Activated B cell treated with CpG ODN at 0.5 μM for 24 hours (primary cell): ENCODE results near the gene APOA1. TPM values are rescaled to one million over a fixed set of nuclear protein-coding genes. Genes with fewer than 3 reads are reported as not detected.

ENCODE experiments used
- ATAC-seq: fragments of 200-7000 bp; cut with Tn5 transposase; one replicate; pipeline ENCODE4 v1.10.0; 2021; ENCODE audit warnings: low read depth, mild to moderate bottlenecking, moderate library complexity
- CTCF ChIA-PET: fragments of 350-600 bp; sonication (Branson Sonifier 250); formaldehyde crosslinking; loops from one replicate; lab custom pipeline; 2021; ENCODE audit warnings: antibody characterized with exemption; lab: Charles Lee
- POLR2A ChIA-PET: fragments of 350-600 bp; sonication (Branson Sonifier 250); formaldehyde crosslinking; loops from one replicate; lab custom pipeline; 2021; ENCODE audit warnings: antibody characterized with exemption; lab: Charles Lee
- DNase-seq: peaks from one replicate; pipeline ENCODE4 v3.0.0; 2022
- H3K27ac Mint-ChIP-seq: one replicate; pipeline ENCODE4 v1.8.0; 2020; ENCODE audit warnings: mixed read lengths
- H3K27me3 Mint-ChIP-seq: one replicate; pipeline ENCODE4 v1.8.0; 2021; ENCODE audit warnings: mixed read lengths
- H3K36me3 Mint-ChIP-seq: one replicate; pipeline ENCODE4 v1.8.0; 2021; ENCODE audit warnings: low read depth, mixed read lengths
- H3K4me1 Mint-ChIP-seq: one replicate; pipeline ENCODE4 v1.8.0; 2021; ENCODE audit warnings: mixed read lengths
- H3K4me3 Mint-ChIP-seq: one replicate; pipeline ENCODE4 v1.8.0; 2020; ENCODE audit warnings: mild to moderate bottlenecking, mixed read lengths
- H3K9me3 Mint-ChIP-seq: one replicate; pipeline ENCODE4 v1.8.0; 2020; ENCODE audit warnings: mixed read lengths
- CTCF ChIP-seq: fragments of 200-600 bp; IDR thresholded peaks from one replicate; pipeline ENCODE4 v1.8.0; 2022; ENCODE audit warnings: antibody characterized with exemption, mild to moderate bottlenecking
- intact Hi-C: fragments of 100-400 bp; cut with micrococcal nuclease; formaldehyde crosslinking; loops from one replicate; pipeline ENCODE4 v1.15.1; 2024
- total RNA-seq: library from RNA; stranded (reverse); gene quantifications from 2 replicates; pipeline ENCODE4 v1.2.3, GENCODE V29; 2022

APOA1 gene
- total RNA-seq, 1 donor from 2014 or later, result 0.31 TPM

GRCh38 chr11:116856423-116856822 is 19.0 kb upstream of the APOA1 start:
- intact Hi-C loops, result no loop called here
- no peak overlapping the region for H3K27ac Mint-ChIP-seq
- peaks cover 73% of the 10 kb centered on the region for H3K36me3 Mint-ChIP-seq
- ChIA-PET POLR2A (no interaction called here), CTCF (interaction anchor here (1.1 to 1.3 kb wide), 2 partner anchors 20 to 24 kb away, joined by 3 read pairs; no protein-coding TSS in a partner anchor)
- no peak for ATAC-seq
- H3K4me1 Mint-ChIP-seq, result peaks cover 42% of the 10 kb centered on the region
- no peak overlapping the region for H3K4me3 Mint-ChIP-seq
- DNase-seq, result no peak
- TF ChIP-seq CTCF, result no peak
- H3K9me3 Mint-ChIP-seq, result no peaks in the 10 kb centered on the region
- H3K27me3 Mint-ChIP-seq, result no peaks in the 10 kb centered on the region

GRCh38 chr11:116855413-116855812 is 18.0 kb upstream of the APOA1 start:
- Mint-ChIP-seq H3K4me3 (no peak overlapping the region), H3K9me3 (no peaks in the 10 kb centered on the region), H3K27me3 (no peaks in the 10 kb centered on the region), H3K27ac (no peak overlapping the region), H3K4me1 (peaks cover 48% of the 10 kb centered on the region), H3K36me3 (peaks cover 65% of the 10 kb centered on the region)
- ChIA-PET POLR2A (no interaction called here), CTCF (interaction anchor here (1.0 kb wide), 1 partner anchor 65 kb away, joined by 3 read pairs; no protein-coding TSS in a partner anchor)
- intact Hi-C loops, result no loop called here
- no peak for ATAC-seq
- TF ChIP-seq CTCF, result no peak
- DNase-seq, result no peak

GRCh38 chr11:116853461-116854073 is 16.1 kb upstream of the APOA1 start:
- Mint-ChIP-seq H3K4me1 (peaks cover 55% of the 10 kb centered on the region), H3K36me3 (peaks cover 65% of the 10 kb centered on the region), H3K27me3 (no peaks in the 10 kb centered on the region), H3K4me3 (peak overlapping the region; percentile 39), H3K27ac (peak overlapping the region; percentile 16), H3K9me3 (no peaks in the 10 kb centered on the region)
- CTCF ChIA-PET, result interaction anchor here (0.6 to 3.1 kb wide), 2 partner anchors 18 to 280 kb away, joined by 3 to 15 read pairs; no protein-coding TSS in a partner anchor
- POLR2A ChIA-PET, result interaction anchor here (0.5 to 1.4 kb wide), 4 partner anchors 18 to 1129 kb away, joined by 3 to 6 read pairs (median 5); partner anchors contain the start of genes SIDT2 and ZPR1
- DNase-seq (no peak), ATAC-seq (peak; percentile 96)
- intact Hi-C loops, result loop anchor here (2.0 to 5.0 kb wide), 3 partner anchors 17 to 81 kb away; partner anchors contain the start of genes APOA1, BUD13 and ZPR1
- TF ChIP-seq CTCF, result no peak

- CTCF ChIA-PET, result interaction anchor here (0.8 to 3.1 kb wide), 2 partner anchors 16 to 61 kb away, joined by 3 to 15 read pairs; partner anchors contain the start of gene APOA5
- DNase-seq (no peak), ATAC-seq (no peak)
- Mint-ChIP-seq H3K4me1 (peaks cover 55% of the 10 kb centered on the region), H3K27ac (no peak overlapping the region), H3K9me3 (no peaks in the 10 kb centered on the region), H3K36me3 (peaks cover 62% of the 10 kb centered on the region), H3K4me3 (no peak overlapping the region), H3K27me3 (no peaks in the 10 kb centered on the region)
- no peak for TF ChIP-seq CTCF
- POLR2A ChIA-PET, result interaction anchor here (1.4 kb wide), 1 partner anchor 65 kb away, joined by 6 read pairs; the partner anchor contains the start of gene ZPR1
- intact Hi-C loops, result loop anchor here (2.0 to 5.0 kb wide), 3 partner anchors 16 to 80 kb away; partner anchors contain the start of genes APOA1, BUD13 and ZPR1
These were observed 15.0 kb upstream of the APOA1 start for GRCh38 chr11:116852261-116853031.
